ENCODE data around the gene TLK1.

- TF ChIP-seq, protein P1, sequence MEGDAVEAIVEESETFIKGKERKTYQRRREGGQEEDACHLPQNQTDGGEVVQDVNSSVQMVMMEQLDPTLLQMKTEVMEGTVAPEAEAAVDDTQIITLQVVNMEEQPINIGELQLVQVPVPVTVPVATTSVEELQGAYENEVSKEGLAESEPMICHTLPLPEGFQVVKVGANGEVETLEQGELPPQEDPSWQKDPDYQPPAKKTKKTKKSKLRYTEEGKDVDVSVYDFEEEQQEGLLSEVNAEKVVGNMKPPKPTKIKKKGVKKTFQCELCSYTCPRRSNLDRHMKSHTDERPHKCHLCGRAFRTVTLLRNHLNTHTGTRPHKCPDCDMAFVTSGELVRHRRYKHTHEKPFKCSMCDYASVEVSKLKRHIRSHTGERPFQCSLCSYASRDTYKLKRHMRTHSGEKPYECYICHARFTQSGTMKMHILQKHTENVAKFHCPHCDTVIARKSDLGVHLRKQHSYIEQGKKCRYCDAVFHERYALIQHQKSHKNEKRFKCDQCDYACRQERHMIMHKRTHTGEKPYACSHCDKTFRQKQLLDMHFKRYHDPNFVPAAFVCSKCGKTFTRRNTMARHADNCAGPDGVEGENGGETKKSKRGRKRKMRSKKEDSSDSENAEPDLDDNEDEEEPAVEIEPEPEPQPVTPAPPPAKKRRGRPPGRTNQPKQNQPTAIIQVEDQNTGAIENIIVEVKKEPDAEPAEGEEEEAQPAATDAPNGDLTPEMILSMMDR (IDR thresholded peaks at IDR 0.05): no peak
- TF ChIP-seq RAD21 (IDR thresholded peaks at IDR 0.05; ENCODE audit: low read length): no peak
- no peak for TF ChIP-seq TAF1 (IDR thresholded peaks at IDR 0.05; ENCODE audit: borderline replicate concordance, low read depth, low read length)
- TF ChIP-seq, protein P2, sequence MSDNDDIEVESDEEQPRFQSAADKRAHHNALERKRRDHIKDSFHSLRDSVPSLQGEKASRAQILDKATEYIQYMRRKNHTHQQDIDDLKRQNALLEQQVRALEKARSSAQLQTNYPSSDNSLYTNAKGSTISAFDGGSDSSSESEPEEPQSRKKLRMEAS (IDR thresholded peaks at IDR 0.05; ENCODE audit: low read depth): no peak
- TF ChIP-seq SMC3 (IDR thresholded peaks at IDR 0.05; ENCODE audit: low read depth, low read length): no peak
Observed at GRCh38 chr2:170973225-170973491, 187.5 kb downstream of the TLK1 start.
